HFF-Myc (cell line): ENCODE data around the gene CCDC183.

ENCODE experiments used
- DNase-seq: peaks from one replicate; pipeline ENCODE4 v3.0.0-alpha.2; 2011; ENCODE audit warnings: low read depth; ENCODE audit errors: extremely low read depth
- H3K4me3 ChIP-seq: replicated peaks from 2 replicates; pipeline ENCODE4 v1.5.1; 2011; ENCODE audit warnings: low read depth, mild to moderate bottlenecking, control low read depth, low read length
- CTCF ChIP-seq: IDR thresholded peaks from 2 replicates; pipeline ENCODE4 v1.5.1; 2012; ENCODE audit warnings: mild to moderate bottlenecking, low read depth, low read length, control low read depth; ENCODE audit errors: missing control alignments

The CCDC183 gene

DNA sequence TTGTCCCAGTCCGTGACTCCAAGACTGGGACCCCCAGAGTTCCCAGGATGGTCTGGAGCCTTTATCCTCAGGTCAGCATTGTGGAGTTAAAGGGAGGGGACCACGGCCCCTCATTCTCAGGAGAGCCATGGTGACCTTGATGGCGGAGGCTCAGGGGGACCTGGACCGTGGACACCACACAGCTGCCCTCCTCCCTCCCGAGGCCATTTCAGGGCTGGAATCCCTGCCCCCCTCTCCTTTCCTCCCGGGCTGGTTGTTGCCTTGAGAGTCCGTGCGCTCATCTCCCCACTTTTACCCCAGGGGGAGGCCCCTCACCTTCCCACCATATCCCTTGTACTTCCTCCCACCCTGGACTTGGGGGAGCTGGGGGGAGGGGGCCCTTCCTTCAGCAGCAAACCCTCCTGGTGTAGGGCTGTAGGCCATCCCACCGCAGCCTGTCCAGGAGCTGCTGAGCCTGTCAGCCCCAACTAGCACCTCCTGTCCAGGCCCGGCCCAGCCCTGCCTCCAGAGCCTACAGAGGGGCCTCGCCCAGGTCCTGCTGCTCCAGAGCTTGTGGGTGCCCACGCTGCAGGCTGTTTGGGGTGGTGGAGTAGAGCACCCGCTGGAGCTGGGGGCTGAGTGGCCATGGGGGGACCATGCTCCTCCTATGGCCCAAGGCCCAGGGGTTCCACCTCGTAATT is 31.8 kb downstream of the CCDC183 start:
- no peak for TF ChIP-seq CTCF
- H3K4me3 ChIP-seq, result no peak overlapping the region

DNA sequence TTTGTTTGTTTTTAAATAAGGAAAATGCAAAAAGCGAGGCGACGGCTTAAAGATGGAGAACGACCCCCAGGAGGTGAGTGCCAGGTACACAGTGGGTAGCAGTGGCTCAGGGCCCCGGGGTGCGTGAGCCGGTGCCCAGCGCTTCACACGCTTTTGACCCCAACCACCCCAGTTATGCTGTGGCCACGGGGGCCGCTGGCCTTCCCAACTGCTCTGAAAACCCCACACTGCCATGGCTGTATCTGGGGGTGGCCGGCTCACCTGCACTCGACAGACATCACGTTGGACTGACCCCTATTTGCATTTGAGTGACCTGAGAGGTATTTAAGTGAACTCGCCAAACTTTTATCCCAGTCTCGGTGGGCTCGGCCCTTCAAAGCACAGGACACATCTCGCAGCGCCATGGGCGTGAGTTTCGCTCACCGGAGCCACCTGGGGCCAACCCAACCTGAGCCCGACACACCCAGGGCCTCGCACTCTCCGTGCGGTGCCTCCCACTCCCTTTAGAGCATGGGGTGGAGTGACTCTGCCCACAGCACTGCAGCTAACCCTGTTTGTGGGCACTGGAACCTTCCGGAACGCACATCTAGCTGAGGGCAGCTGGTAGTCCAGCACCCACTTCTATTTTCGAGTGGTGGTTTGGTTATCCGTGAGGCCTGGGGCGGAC is 32.5 kb downstream of the CCDC183 start:
- no peak for DNase-seq
- TF ChIP-seq CTCF, result no peak
- no peak overlapping the region for H3K4me3 ChIP-seq

More for the DNA sequence above, 31.8 kb downstream of the CCDC183 start:
- no peak for DNase-seq

DNA sequence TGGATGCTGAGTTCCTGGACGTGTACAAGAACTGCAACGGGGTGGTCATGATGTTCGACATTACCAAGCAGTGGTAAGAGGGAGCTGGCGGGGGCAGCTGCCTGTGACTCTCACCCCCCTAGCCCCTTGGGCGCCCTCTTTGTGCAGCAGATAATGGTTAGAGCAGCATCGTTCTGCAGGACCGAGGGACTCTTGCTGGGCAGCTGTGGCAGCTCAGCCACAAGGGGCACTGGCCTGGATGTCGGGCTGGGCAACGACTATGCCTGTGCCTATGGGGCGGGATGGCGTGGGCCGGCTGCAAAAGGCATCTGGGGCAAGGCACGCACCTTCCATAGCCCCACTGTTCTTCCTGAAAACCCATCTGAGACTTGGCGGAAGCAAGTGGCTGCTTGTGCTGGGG is 33.3 kb downstream of the CCDC183 start:
- H3K4me3 ChIP-seq, result no peak overlapping the region
- no peak for DNase-seq
- TF ChIP-seq CTCF, result no peak

- no peak for DNase-seq
- TF ChIP-seq CTCF, result no peak
These were observed 34.1 kb downstream of the CCDC183 start for GRCh38 chr9:136829981-136830885.

DNA sequence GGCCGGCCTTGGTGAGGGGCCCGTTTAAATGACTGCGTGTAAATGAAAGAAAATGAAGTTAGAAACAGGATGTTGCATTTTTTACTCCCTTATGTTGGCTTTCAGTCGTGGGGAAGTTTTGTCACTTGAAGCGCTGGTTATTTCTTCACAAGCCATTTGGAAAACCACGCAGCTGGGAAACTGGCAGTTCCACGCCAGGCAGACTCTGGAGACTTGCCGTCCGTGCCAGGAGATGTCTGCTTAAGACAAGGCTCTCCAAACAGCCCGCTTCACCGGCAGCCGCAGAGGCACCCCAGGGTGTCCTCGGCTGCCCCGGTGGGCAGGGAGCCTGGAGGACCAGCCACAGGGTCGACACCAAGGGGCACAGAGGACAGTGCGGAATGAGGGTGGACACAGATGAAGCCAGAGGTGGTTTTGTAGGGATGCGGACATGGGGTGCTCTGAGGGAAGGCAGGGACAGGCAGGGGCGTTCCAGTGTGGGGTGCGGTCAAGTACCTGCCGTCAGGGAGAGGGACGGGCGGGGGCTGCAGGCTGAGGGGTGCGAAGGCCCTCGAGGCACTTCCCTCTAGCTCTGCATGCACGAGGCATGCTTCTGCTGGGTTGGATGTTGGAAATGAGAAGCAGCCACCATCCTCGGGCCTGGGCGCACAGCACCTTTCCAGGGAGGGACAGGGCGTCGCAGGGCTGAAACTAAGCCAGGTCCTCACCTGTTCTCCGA is 35.0 kb downstream of the CCDC183 start:
- TF ChIP-seq CTCF, result no peak
- DNase-seq, result no peak
- no peak overlapping the region for H3K4me3 ChIP-seq

More at GRCh38 chr9:136829981-136830885, 34.1 kb downstream of the CCDC183 start:
- no peak overlapping the region for H3K4me3 ChIP-seq

- no peak for DNase-seq
- H3K4me3 ChIP-seq, result no peak overlapping the region
- TF ChIP-seq CTCF, result no peak
These were observed 35.6 kb downstream of the CCDC183 start for GRCh38 chr9:136831720-136832104.
